Measurements from ENCODE around the gene IQSEC1.

Gene IQSEC1

DNA sequence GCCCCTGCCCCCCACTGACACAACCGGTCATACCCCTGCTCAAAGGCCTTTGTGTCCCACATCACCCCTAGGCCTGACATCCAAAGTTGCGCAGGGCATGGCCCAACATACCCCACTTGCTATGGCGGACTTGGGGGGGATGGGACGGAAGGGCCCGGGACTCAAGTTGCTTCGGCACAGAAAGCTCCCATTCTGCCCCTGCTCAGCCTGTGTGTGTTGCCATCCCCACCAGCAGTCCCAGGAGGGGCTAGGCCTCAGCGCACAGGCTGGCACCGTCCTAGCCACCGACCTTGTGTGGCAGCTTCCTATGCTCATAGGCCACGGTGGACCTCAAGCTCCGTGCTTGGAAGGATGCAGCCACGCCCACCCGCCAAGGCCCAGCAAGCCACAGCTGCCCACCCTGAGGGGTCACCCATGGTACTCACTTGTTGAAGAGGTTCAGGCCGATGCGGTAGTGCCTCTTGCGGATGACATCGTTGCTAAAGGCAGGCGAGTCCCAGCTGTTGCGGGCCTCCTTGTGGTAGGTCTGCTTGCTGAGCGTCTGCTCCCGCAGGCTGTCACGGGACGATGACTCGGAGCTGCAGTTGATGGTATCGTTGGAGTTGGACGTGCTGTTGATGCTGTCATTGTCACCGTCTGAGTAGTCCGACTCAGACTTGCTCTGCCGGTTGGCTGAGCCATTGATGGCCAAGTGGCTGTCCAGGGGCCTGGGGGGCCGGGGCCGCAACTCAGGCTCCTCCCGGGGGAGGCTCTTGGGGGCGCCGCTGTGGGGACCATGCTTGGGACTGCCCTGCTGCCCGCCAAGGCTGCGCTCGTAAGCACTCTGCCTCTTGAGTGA, 138.0 kb downstream of the IQSEC1 start:
- H3K4me3 ChIP-seq (ENCODE audit: low read depth in 1 of 2, low read length in 2 of 2), result no peak overlapping the region
- no peaks in the 10 kb centered on the region for H3K9me3 ChIP-seq (ENCODE audit: control insufficient read depth in 1 of 2, low read length in 2 of 2)
- H3K4me1 ChIP-seq (ENCODE audit: control insufficient read depth in 1 of 2, insufficient read depth in 2 of 2, low read length in 2 of 2), result peaks cover 0 to 5% of the 10 kb centered on the region in 2 donors
- peaks cover 13 to 68% of the 10 kb centered on the region in 2 donors for H3K36me3 ChIP-seq (ENCODE audit: control insufficient read depth in 1 of 2, insufficient read depth in 2 of 2, low read length in 2 of 2)
- no peak overlapping the region for H3K9ac ChIP-seq (ENCODE audit: low read depth in 1 of 2, low read length in 2 of 2)
- no peak overlapping the region for H3K27ac ChIP-seq (ENCODE audit: low read depth, low read length)
- no peaks in the 10 kb centered on the region for H3K27me3 ChIP-seq (ENCODE audit: control insufficient read depth in 1 of 2, insufficient read depth in 2 of 2, low read length in 2 of 2)

DNA sequence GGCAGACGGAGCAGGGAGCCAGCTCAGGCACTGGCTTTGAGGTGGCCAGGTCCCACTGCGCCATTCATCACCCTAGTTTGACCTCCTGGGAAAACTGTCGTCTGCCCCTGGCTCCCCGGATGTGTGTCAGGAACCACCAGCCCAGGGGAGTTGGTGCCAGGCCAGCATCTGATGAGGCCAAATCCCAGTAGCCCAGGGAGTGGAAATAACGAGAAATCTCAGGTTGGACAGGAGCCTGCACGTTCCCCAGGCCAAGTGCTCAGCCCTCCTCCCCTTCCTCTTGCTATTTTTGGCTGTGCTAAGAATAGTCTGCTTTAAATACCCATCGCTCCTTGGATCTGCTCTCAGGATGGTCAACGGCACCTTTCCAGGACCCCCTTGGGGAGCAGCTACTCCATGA, 138.8 kb downstream of the IQSEC1 start:
- Histone ChIP-seq H3K27me3 (ENCODE audit: control insufficient read depth in 1 of 2, insufficient read depth in 2 of 2, low read length in 2 of 2) (no peaks in the 10 kb centered on the region), H3K4me3 (ENCODE audit: low read depth in 1 of 2, low read length in 2 of 2) (no peak overlapping the region), H3K9me3 (ENCODE audit: control insufficient read depth in 1 of 2, low read length in 2 of 2) (no peaks in the 10 kb centered on the region), H3K4me1 (ENCODE audit: control insufficient read depth in 1 of 2, insufficient read depth in 2 of 2, low read length in 2 of 2) (peaks cover 0 to 5% of the 10 kb centered on the region in 2 donors), H3K9ac (ENCODE audit: low read depth in 1 of 2, low read length in 2 of 2) (no peak overlapping the region), H3K36me3 (ENCODE audit: control insufficient read depth in 1 of 2, insufficient read depth in 2 of 2, low read length in 2 of 2) (peaks cover 13 to 70% of the 10 kb centered on the region in 2 donors), H3K27ac (ENCODE audit: low read depth, low read length) (no peak overlapping the region)

DNA sequence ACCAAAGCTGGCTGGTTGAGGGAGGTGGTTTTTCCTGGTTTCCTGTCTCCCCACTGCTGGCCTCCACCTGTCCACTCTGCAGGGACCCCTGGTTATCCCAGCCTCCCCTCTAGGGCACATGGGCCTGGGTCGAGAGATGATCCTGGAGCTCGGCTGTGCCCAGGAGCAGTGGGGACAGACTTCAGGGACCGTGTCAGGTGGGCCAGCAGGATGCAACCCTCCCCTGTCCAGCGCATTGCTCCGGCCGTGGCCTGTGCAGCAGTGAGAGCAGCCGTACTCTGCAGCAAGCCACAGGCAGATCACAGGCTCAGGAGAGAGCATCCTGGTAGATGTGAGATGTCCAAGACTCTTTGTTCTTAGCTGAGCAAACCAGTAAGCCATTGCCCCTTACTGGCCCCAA, 139.3 kb downstream of the IQSEC1 start:
- no peak overlapping the region for H3K9ac ChIP-seq (ENCODE audit: low read depth in 1 of 2, low read length in 2 of 2)
- no peak overlapping the region for H3K27ac ChIP-seq (ENCODE audit: low read depth, low read length)
- peaks cover 13 to 65% of the 10 kb centered on the region in 2 donors for H3K36me3 ChIP-seq (ENCODE audit: control insufficient read depth in 1 of 2, insufficient read depth in 2 of 2, low read length in 2 of 2)
- no peaks in the 10 kb centered on the region for H3K9me3 ChIP-seq (ENCODE audit: control insufficient read depth in 1 of 2, low read length in 2 of 2)
- no peak overlapping the region for H3K4me3 ChIP-seq (ENCODE audit: low read depth in 1 of 2, low read length in 2 of 2)
- peaks cover 0 to 5% of the 10 kb centered on the region in 2 donors for H3K4me1 ChIP-seq (ENCODE audit: control insufficient read depth in 1 of 2, insufficient read depth in 2 of 2, low read length in 2 of 2)
- H3K27me3 ChIP-seq (ENCODE audit: control insufficient read depth in 1 of 2, insufficient read depth in 2 of 2, low read length in 2 of 2), result no peaks in the 10 kb centered on the region

DNA sequence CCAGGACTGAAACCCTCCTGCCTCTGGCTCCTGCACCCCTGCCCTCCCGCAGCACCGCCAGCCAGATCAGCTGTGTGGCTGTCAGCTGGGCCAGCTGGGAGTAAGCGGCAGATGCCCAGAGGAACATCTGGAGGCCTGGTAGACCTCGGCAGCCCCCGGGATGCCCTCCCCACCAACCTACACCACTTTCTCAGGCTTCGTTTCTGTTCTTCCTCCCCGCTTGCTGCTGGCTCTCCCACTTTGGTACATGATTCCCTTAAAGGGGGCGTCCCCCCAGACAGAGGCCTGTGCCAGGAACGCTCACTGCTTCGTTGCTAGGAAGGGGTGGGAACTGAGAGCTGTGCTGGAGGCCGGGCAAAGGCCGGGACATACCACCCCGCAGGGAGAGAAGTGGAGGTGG, 140.5 kb downstream of the IQSEC1 start:
- Histone ChIP-seq H3K36me3 (ENCODE audit: control insufficient read depth in 1 of 2, insufficient read depth in 2 of 2, low read length in 2 of 2) (peaks cover 13 to 53% of the 10 kb centered on the region in 2 donors), H3K4me1 (ENCODE audit: control insufficient read depth in 1 of 2, insufficient read depth in 2 of 2, low read length in 2 of 2) (peaks cover 0 to 5% of the 10 kb centered on the region in 2 donors), H3K4me3 (ENCODE audit: low read depth in 1 of 2, low read length in 2 of 2) (no peak overlapping the region), H3K9ac (ENCODE audit: low read depth in 1 of 2, low read length in 2 of 2) (no peak overlapping the region), H3K27ac (ENCODE audit: low read depth, low read length) (no peak overlapping the region), H3K27me3 (ENCODE audit: control insufficient read depth in 1 of 2, insufficient read depth in 2 of 2, low read length in 2 of 2) (no peaks in the 10 kb centered on the region), H3K9me3 (ENCODE audit: control insufficient read depth in 1 of 2, low read length in 2 of 2) (no peaks in the 10 kb centered on the region)

DNA sequence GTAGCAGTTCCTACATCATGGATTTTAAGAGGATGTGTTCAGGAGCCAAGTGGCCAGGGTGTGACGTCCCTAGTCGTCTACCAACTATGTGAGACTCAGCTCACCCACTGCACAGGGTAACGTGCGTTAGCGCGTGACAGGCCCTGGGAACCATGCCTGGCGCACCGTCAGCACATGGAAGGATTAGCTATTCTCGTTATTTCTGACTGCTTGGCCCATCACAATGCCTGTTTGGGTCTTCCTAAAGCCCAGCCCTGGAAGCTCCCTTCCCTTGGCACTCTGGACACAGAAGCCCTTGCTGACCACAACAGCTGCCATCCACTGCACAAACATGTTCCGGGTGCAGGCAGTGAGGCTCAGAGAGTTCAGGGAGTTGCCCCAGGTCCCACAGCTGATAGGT, 140.9 kb downstream of the IQSEC1 start:
- no peaks in the 10 kb centered on the region for H3K27me3 ChIP-seq (ENCODE audit: control insufficient read depth in 1 of 2, insufficient read depth in 2 of 2, low read length in 2 of 2)
- peaks cover 13 to 53% of the 10 kb centered on the region in 2 donors for H3K36me3 ChIP-seq (ENCODE audit: control insufficient read depth in 1 of 2, insufficient read depth in 2 of 2, low read length in 2 of 2)
- H3K4me1 ChIP-seq (ENCODE audit: control insufficient read depth in 1 of 2, insufficient read depth in 2 of 2, low read length in 2 of 2), result peaks cover 0 to 5% of the 10 kb centered on the region in 2 donors

DNA sequence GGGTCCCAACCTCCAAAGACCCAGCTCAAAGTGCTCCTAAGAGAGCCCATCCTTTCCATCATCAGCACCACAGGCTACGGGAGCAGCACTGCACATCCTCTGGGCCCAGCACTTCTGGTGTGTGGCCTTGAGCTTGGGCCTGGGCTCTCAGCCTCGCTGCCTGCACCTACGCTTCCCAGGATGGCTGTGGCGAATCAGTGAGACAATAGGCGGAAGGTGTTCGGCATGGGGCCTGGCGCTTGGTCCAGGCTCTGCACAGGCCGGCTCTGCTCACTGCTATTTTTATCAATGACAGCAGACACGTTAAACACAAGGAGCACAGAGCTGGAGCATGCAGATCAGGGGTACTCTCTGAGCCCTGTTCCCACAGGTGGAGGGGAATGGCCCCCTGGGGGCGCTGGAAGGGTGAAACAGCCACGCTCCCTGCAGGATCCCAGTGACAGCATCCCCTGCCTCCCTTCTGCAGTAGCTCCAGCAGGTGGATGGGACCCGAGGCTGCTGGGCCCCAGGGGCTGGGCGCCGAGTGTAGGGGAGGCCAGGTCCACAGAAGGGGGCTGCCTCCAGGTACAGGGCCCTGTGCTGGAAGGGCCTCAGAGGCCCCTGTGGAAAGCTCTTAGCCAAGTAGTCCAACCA, 141.8 kb downstream of the IQSEC1 start:
- Histone ChIP-seq H3K4me3 (ENCODE audit: low read depth in 1 of 2, low read length in 2 of 2) (no peak overlapping the region), H3K4me1 (ENCODE audit: control insufficient read depth in 1 of 2, insufficient read depth in 2 of 2, low read length in 2 of 2) (peaks cover 0 to 5% of the 10 kb centered on the region in 2 donors), H3K9ac (ENCODE audit: low read depth in 1 of 2, low read length in 2 of 2) (no peak overlapping the region), H3K9me3 (ENCODE audit: control insufficient read depth in 1 of 2, low read length in 2 of 2) (no peaks in the 10 kb centered on the region), H3K36me3 (ENCODE audit: control insufficient read depth in 1 of 2, insufficient read depth in 2 of 2, low read length in 2 of 2) (peaks cover 13 to 50% of the 10 kb centered on the region in 2 donors), H3K27me3 (ENCODE audit: control insufficient read depth in 1 of 2, insufficient read depth in 2 of 2, low read length in 2 of 2) (no peaks in the 10 kb centered on the region), H3K27ac (ENCODE audit: low read depth, low read length) (no peak overlapping the region)

More for the DNA sequence above, 140.9 kb downstream of the IQSEC1 start:
- no peak overlapping the region for H3K9ac ChIP-seq (ENCODE audit: low read depth in 1 of 2, low read length in 2 of 2)
- no peak overlapping the region for H3K4me3 ChIP-seq (ENCODE audit: low read depth in 1 of 2, low read length in 2 of 2)
- H3K9me3 ChIP-seq (ENCODE audit: control insufficient read depth in 1 of 2, low read length in 2 of 2), result no peaks in the 10 kb centered on the region
- no peak overlapping the region for H3K27ac ChIP-seq (ENCODE audit: low read depth, low read length)

DNA sequence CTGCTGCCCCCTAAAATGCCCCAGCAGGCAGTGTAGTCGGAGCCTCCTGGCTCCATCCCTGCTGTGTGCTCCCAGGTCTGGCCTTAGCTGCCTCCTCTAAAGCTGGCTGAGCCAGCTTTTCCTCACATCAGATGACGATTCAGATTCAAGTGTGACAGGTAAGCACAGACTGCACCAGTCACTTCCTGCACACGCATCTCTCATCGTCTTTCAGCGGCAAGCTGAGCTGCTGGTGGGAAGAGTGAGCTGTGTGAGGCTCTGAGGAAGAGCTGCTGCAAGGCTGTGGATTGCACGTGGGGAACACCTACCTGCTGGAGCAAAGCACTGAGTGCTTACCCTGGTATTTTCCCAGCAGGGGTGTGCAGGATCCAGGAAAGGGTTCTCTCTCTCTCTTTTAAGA, 143.4 kb downstream of the IQSEC1 start:
- peaks cover 5 to 42% of the 10 kb centered on the region in 2 donors for H3K36me3 ChIP-seq (ENCODE audit: control insufficient read depth in 1 of 2, insufficient read depth in 2 of 2, low read length in 2 of 2)
- H3K9me3 ChIP-seq (ENCODE audit: control insufficient read depth in 1 of 2, low read length in 2 of 2), result no peaks in the 10 kb centered on the region
- no peak overlapping the region for H3K4me3 ChIP-seq (ENCODE audit: low read depth in 1 of 2, low read length in 2 of 2)
- peaks cover 0 to under 1% of the 10 kb centered on the region in 2 donors for H3K4me1 ChIP-seq (ENCODE audit: control insufficient read depth in 1 of 2, insufficient read depth in 2 of 2, low read length in 2 of 2)
- H3K27me3 ChIP-seq (ENCODE audit: control insufficient read depth in 1 of 2, insufficient read depth in 2 of 2, low read length in 2 of 2), result no peaks in the 10 kb centered on the region
- H3K9ac ChIP-seq (ENCODE audit: low read depth in 1 of 2, low read length in 2 of 2), result no peak overlapping the region
- H3K27ac ChIP-seq (ENCODE audit: low read depth, low read length), result no peak overlapping the region

DNA sequence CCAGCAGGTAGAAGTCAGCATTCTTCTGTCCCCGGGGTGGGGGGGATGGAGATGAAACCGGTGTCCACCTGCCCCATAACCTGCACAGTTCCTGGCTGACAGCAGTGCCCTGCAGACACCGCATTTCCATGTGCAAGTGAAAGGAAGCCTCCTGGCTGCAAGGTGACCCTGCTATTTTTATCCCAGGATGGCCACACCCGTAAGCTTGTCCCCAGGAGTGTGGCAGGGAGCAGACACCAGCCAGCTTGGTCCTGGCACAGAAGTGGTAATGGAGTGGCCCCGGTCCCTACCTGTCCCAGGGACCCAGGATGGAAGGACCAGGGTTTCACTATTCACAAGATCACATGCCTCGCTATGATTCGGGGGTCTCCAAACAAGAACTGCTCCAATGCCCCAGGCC, 146.6 kb downstream of the IQSEC1 start:
- H3K9ac ChIP-seq (ENCODE audit: low read depth in 1 of 2, low read length in 2 of 2), result no peak overlapping the region
- H3K4me1 ChIP-seq (ENCODE audit: control insufficient read depth in 1 of 2, insufficient read depth in 2 of 2, low read length in 2 of 2), result no peaks in the 10 kb centered on the region
- no peak overlapping the region for H3K27ac ChIP-seq (ENCODE audit: low read depth, low read length)
- H3K27me3 ChIP-seq (ENCODE audit: control insufficient read depth in 1 of 2, insufficient read depth in 2 of 2, low read length in 2 of 2), result no peaks in the 10 kb centered on the region
- H3K36me3 ChIP-seq (ENCODE audit: control insufficient read depth in 1 of 2, insufficient read depth in 2 of 2, low read length in 2 of 2), result peaks cover 7 to 44% of the 10 kb centered on the region in 2 donors
- H3K4me3 ChIP-seq (ENCODE audit: low read depth in 1 of 2, low read length in 2 of 2), result no peak overlapping the region
- no peaks in the 10 kb centered on the region for H3K9me3 ChIP-seq (ENCODE audit: control insufficient read depth in 1 of 2, low read length in 2 of 2)

DNA sequence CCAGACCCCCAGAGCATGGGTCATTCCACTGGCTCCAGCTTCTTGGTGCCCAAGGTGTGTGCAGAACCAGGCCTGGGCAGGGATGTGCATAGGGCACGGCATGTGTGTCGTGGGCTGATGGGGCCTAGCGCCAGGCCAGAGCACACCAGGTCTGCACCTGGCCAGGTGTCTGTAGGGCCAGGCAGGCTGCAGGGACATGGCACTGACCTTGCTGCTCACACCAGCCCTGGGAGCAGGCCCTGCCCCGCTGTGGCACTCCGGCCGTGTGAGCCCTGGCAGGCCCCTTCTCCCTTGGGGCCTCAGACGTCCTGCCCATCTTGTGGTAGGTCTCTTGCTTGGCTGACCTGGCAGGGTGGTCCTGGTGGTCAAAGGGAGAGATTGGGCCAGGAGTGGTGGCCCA, 147.6 kb downstream of the IQSEC1 start:
- Histone ChIP-seq H3K27me3 (ENCODE audit: control insufficient read depth in 1 of 2, insufficient read depth in 2 of 2, low read length in 2 of 2) (no peaks in the 10 kb centered on the region), H3K4me1 (ENCODE audit: control insufficient read depth in 1 of 2, insufficient read depth in 2 of 2, low read length in 2 of 2) (no peaks in the 10 kb centered on the region), H3K9ac (ENCODE audit: low read depth in 1 of 2, low read length in 2 of 2) (no peak overlapping the region), H3K9me3 (ENCODE audit: control insufficient read depth in 1 of 2, low read length in 2 of 2) (no peaks in the 10 kb centered on the region), H3K4me3 (ENCODE audit: low read depth in 1 of 2, low read length in 2 of 2) (no peak overlapping the region), H3K27ac (ENCODE audit: low read depth, low read length) (no peak overlapping the region), H3K36me3 (ENCODE audit: control insufficient read depth in 1 of 2, insufficient read depth in 2 of 2, low read length in 2 of 2) (peaks cover 7 to 50% of the 10 kb centered on the region in 2 donors)

DNA sequence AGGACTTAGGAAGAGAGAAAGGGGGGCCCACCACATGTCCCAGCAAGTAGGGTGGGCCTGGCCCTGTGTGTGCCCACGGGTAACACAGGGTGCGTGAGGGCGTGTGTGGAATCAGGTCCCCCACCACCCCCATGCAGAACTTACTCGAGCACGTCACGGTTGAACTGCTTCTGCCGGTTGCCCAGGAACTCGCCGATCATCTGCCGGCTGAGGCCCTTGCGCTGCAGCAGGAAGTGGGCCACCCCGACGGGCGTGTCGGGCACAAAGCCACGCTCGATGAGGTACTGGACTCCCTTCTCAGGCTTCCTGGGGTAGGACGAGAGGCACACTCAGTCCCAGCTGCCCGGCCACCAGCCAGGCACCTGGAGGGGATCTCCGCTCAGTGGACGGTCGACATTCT, 148.8 kb downstream of the IQSEC1 start:
- no peak overlapping the region for H3K4me3 ChIP-seq (ENCODE audit: low read depth in 1 of 2, low read length in 2 of 2)
- H3K36me3 ChIP-seq (ENCODE audit: control insufficient read depth in 1 of 2, insufficient read depth in 2 of 2, low read length in 2 of 2), result peaks cover 7 to 55% of the 10 kb centered on the region in 2 donors
- no peaks in the 10 kb centered on the region for H3K4me1 ChIP-seq (ENCODE audit: control insufficient read depth in 1 of 2, insufficient read depth in 2 of 2, low read length in 2 of 2)
- H3K27me3 ChIP-seq (ENCODE audit: control insufficient read depth in 1 of 2, insufficient read depth in 2 of 2, low read length in 2 of 2), result no peaks in the 10 kb centered on the region
- no peaks in the 10 kb centered on the region for H3K9me3 ChIP-seq (ENCODE audit: control insufficient read depth in 1 of 2, low read length in 2 of 2)
- H3K27ac ChIP-seq (ENCODE audit: low read depth, low read length), result no peak overlapping the region
- no peak overlapping the region for H3K9ac ChIP-seq (ENCODE audit: low read depth in 1 of 2, low read length in 2 of 2)
